GM21528 (cell line): ENCODE measurements around the gene ATP2B2.

Source experiments
- ATAC-seq: cut with Tn5 transposase; IDR thresholded peaks from one replicate; pipeline ENCODE4 v1.9.1; 2021; ENCODE audit warnings: mild to moderate bottlenecking, moderate library complexity; ENCODE audit not compliant: unreplicated experiment, low FRiP score

The ATP2B2 gene

GRCh38 chr3:10513306-10513705 is 7.9 kb upstream of the ATP2B2 start:
- ATAC-seq: no peak

DNA sequence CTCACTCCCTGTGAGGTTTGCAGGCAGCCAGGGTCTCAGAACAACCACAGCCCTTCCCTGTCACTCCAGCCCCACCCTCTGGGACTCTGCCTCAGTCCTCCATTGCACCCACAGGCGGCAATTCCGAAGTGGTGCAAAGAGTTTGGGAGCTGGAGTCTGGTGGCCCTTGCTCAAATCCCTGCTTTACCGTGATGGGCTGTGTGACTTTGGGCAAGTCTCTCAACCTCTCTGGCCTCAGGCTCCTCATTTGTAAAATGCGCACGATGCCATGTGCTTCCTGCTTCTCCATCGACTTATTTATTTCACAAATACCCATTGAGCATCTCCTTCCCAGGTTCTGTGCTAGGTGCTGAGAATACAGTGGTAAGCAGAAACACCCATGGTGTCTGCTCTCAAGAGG is 7.3 kb upstream of the ATP2B2 start:
- no peak for ATAC-seq

DNA sequence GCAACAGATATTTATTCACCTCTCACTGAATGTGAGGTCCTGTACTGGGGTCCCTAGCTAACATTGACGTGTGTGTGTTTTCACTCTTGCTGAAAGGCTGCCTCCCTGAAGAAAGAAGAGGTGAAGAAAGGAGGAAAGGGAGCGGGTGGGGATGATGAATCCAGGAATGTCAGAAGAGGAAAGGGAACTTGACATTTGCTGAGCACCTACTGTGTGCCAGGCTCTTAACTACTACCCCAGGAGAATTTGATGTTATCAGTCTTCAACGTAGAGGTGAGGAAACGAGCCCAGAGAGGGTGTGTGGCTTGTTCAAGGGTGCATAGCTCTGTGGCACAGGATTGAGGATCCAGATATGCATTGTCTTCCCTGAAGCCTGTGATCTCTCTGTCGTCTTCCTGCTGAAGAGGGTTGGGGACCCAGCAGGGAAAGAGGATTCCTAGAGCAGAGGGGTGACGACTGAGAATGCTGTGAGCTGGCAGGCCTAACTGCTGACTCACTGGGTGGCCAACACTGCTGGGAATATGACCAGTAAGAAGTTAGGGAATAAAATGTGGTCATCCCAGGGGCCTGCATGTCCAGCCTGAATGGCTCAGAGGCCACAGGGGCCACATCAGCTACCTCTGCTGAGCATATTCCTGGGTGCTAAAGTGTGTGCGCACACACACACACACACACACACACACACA is 6.6 kb upstream of the ATP2B2 start:
- no peak for ATAC-seq

- no peak for ATAC-seq
Measured at GRCh38 chr3:10510743-10511432, 5.5 kb upstream of the ATP2B2 start.

- no peak for ATAC-seq
Measured at GRCh38 chr3:10510086-10510742, 4.8 kb upstream of the ATP2B2 start.

DNA sequence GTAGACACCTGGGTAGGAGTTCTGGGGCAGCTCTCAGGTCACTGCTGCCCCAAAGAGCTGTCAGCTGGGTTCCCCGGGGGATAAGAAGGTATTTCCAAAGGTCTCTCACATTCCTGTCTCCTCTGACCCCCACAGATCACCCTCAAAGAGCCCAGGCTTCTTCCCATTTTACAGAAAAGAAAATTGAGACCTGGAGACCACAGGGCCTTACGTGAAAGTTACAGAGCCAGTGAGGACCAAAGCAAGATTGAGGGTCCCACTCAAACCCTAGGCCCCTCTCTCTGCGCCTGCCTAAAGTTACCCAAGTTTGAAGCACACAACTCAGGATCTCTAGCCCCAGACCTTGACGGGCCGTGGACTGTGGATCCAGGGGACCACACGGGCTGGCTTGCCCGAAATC is 3.9 kb upstream of the ATP2B2 start:
- no peak for ATAC-seq

DNA sequence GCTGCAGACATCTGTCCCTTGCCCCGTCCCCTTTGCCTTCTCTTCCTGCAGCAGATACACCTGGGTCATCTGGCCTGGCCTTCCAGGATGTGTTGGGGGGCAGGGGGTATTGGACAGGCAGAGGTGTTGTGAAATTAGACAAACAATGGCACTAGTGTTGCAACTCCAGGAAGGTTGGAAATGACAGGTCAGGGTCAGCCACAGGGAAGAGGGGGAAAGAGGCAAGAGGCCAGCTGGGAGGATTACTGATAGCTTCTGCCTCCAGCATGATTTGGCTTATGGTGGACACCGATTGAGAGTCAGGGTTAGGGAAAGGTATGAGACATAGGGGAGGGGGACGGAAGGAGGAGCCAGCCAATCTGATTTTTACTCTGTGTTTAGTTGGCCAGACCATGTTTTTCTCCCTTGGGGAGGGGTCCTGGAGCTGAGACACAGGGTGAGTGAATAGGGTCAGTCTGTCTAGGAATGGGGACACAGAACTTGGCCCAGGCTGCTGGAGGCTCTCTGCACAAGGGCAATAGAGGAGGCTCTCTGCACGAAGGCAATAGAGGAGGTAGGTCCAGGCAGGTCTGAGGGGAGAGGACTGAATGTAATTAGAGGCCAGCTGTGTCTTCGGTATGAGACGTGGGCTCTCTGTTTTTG is 3.4 kb upstream of the ATP2B2 start:
- ATAC-seq: no peak

DNA sequence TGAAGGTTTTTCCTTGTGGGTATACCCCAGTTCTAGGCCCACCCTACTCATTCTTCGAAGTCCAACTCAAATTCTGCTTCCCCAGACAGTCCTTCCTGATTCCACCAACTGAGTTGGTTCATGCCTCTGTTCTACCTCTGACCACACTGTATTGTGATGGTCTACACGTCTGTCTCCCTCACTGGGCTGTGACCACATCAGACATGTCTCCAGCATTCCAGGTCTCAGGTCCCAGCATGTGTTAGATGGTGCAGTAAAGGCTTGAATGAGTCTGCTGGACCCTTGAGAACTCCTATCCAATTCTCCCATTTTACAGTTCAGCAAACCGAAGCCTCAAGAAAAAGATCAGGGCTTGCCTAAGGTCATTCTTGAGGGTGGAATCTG is 2.8 kb upstream of the ATP2B2 start:
- ATAC-seq: no peak

GRCh38 chr3:10507331-10507730 is 1.9 kb upstream of the ATP2B2 start:
- no peak for ATAC-seq

GRCh38 chr3:10506696-10507095 is 1.3 kb upstream of the ATP2B2 start:
- no peak for ATAC-seq

DNA sequence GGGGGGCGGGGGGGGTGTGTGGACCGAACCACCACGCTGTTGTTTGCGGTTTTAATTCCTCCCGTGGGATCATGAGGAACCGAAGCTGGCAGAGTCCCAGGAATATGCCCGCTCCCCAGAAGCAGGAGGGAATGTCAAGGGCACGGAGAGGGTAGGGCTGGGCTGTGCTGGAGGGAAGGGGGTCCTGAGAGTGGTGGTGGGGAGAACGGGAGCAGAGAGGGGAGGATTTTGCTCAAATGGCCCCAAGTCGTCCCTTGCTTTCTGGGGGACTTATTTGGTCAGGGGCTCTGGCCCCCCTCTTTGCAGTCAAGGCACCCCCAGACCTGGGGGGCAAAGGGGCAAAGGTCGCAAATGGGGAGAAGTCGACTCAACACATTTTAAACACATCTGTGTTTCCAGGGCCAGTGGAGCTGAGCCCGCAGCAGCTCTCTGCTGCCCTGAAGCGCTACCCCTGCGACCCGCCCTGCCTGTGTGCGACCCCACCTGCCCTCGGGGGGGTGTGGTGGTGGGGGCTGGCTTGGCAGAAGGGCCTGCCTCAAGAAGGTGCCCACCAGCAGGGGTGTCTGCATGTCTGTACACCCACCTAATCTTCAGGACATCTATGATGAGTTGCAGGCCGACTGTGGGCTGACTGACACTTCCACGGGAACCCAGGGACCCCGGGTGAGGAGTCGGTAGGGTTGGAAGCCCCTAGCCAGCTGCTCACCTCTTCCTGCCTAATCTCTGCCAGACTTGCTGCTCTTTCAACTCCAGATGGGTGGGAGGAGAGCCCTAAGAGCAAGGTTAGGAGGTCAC is 602 bp upstream of the ATP2B2 start:
- ATAC-seq: no peak

- ATAC-seq: no peak
Measured at GRCh38 chr3:10504171-10505049, 976 bp downstream of the ATP2B2 start.

GRCh38 chr3:10503217-10503796 is 2.1 kb downstream of the ATP2B2 start:
- ATAC-seq: no peak

DNA sequence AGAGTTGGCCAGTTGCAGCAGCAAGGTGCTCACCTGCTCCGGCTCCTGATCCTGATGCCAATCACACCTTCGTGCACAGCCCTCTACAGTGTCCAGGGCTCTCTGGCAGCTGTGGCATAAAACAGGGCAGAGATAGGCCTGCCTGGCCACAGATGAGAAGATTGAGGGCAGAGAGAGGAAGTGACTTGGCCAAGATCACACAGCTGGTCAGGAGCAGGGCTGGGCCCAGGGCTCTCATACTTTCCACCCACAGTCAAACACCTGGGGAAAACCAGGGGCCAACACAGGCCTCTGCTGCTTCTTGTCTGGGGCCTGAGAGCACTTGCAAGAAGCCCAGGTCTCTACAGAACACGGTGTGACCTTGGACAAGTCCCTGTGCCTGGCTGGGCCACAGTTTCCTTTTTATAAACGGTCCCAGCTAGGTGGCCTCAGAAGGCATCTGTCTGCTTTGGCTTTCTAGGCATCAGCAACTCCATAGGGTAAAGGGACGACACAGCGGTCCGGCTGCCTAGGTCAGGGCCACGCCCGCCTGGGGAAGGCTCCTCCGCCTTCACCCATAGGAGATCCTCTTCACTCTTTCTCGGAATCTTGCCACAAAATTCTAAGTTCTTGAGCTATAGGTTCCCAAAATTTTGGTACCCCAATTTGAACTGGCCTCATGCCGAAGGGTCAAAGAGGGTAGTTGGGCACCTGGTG is 3.1 kb downstream of the ATP2B2 start:
- no peak for ATAC-seq

- ATAC-seq: no peak
Measured at GRCh38 chr3:10501664-10502052, 3.7 kb downstream of the ATP2B2 start.

DNA sequence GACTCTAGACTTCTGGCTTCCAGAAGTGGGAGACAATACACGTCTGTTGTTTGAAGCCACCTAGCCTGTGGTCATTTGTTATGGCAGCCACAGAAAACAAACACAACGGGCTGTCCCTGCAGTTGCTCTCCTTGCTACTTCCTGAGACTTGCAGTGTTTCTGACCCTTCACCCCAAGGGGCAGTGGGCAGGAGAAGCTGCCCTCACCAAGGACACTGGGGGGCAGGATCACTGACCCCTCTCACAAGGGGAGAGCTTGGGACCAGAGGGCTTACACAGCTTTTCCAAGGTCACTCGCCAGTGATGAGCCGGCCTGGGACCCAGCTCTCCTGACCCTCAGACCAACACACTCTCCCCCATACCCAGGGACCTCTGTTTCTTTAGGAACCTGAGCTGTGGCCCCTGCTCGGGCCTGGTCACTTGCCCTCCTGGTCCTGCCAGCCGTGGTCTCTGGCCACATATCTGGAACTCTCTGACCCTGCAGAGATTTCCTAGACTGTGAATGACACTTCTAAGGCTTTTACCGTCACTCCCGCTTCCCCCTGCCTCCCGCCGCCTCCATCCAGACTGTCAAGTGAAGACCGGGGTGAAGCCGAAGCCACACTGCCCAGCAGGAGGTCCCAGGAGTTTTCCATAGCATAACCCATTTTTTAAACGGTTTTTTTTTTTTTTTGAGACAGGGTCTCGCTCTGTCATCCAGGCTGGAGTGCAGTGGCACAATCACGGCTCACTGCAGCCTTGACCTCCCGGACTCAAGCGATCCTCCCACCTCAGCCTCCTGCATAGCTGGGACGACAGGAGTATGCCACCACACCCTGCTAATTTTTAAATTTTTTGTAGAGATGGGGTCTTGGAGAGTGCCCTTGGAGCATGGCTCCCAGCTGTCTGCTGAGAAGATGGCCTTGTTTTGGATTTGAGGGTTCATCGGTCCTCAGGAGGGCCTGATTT is 4.4 kb downstream of the ATP2B2 start:
- ATAC-seq: no peak

- no peak for ATAC-seq
Measured at GRCh38 chr3:10498271-10498670, 7.1 kb downstream of the ATP2B2 start.

GRCh38 chr3:10497439-10497838 is 7.9 kb downstream of the ATP2B2 start:
- ATAC-seq: no peak
